Left colon (tissue), 2 donors: Measurements from ENCODE around the gene PCGF3. TPM values are rescaled to one million over a fixed set of nuclear protein-coding genes. Genes with fewer than 3 reads are reported as not detected.

Source experiments
- ATAC-seq: fragments of 200-7000 bp; cut with Tn5 transposase; one replicate; pipeline ENCODE4 v1.9.1; 2020; ENCODE audit warnings: mild to moderate bottlenecking, moderate library complexity
- DNase-seq, 2 donors: peaks; one replicate each; pipeline ENCODE4 v3.0.0-alpha.2; 2020
- intact Hi-C, 2 donors: fragments of 100-400 bp; cut with DNase I in 1 of 2; cut with micrococcal nuclease in 1 of 2; formaldehyde crosslinking; loops; one replicate each; pipeline versions ENCODE4 v1.11.2 to v1.14.0; 2022; cut with DNase I, micrococcal nuclease
- total RNA-seq, 2 donors: library from RNA; stranded (reverse); fragmentation: NEBNext Ultra II Directional; extraction: Animal tissue kit (Norgen Biotek cat#: 25700); gene quantifications; one replicate each; pipeline ENCODE4 v1.2.1, GENCODE V29; 2021
- donor health status: DM: no; HTN: no; CAD: no.
- donor health status: DM: yes; HTN: yes; CAD: no.

The PCGF3 gene
- total RNA-seq, 2 donors from 2014 or later = 46.9 to 51.9 TPM

DNA sequence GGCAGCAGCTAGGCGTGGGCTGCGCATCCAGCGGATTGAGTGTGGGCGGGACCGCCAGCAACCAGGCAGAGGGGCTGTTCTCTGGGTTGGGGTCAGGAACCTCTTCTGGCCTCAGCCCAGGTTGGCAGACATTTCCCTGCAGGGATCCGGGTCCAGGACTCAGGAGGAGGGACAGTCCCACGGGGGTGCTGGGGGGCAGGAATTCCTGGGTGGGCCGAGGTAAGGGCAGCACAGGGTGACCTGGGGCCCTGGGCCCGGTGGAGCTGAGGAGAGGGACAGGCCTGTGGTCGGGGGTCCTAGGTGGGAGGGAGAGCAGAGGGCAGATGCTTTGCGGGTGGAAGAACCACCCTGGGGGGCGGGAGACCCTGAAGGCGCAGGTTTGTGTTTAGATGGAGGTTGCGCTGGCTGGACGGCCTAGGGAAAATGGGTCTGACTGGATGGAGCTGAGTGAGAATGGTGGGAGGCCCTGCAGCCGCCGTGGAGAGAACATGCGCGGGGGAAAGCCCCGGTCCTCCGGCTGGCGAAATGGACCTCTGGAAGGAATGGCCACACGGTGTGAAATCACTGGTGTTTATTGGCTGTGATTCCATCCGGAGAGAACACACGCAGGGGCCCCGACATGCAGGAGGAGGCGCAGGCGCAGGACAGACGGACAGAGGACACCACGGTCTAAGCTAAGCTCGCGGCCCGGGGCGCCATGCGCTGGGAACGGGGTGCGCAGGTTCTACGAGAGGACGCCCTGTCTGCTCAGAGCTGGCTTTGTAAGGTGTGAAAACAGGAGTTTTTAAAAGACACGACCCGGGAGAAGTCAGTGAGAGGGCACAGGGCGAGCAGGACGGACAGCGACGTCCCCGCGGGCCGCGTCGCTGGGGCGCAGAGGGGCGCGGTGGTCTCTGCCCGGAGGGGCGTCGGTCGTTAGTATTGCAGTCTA is 79.0 kb downstream of the PCGF3 start:
- intact Hi-C loops = no loop called here
- no peak for DNase-seq
- no peak for ATAC-seq

DNA sequence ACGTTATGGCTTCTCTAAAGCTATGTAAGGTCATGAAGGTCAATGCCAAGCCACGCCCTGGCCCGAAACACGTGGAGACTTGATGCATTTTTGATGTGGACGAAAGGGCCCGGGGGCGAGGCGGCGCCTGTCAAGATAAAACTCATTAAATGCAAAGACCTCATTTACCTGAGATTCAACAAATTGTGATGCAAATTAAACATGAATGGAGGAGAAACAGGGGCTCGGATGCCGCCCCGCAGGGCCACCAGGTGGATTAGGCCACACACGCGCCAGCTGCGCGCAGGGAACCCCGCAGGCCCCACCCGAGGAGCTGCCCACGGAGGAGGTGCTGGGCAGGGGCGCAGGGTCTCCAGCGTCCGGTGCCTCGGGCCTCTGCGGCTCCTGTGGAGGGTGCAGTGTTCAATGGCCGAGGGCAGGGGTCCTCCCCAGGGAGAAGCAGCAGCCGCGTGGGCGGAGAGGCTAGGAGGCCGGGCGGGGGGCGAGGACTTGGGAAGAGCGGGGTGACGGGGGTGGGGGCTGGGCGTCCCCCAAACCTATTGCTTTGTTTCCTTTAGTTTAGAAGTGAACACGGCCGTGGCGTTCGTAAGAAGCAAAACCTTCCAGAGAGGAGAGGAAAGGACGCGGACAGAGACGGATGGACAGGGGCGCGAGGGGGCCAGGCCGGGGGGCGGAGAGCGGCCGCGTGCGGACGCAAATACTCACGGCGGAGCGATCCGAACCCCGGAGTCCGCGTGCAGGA is 79.9 kb downstream of the PCGF3 start:
- intact Hi-C loops = no loop called here
- no peak for DNase-seq
- no peak for ATAC-seq

GRCh38 chr4:786074-786741 is 80.6 kb downstream of the PCGF3 start:
- intact Hi-C loops = no loop called here
- DNase-seq (no peak), ATAC-seq (no peak)

GRCh38 chr4:786861-787300 is 81.2 kb downstream of the PCGF3 start:
- DNase-seq (no peak), ATAC-seq (no peak)
- intact Hi-C loops = no loop called here

- ATAC-seq = no peak
- DNase-seq = no peak
- intact Hi-C loops = no loop called here
These were observed 81.9 kb downstream of the PCGF3 start for GRCh38 chr4:787561-787981.

DNA sequence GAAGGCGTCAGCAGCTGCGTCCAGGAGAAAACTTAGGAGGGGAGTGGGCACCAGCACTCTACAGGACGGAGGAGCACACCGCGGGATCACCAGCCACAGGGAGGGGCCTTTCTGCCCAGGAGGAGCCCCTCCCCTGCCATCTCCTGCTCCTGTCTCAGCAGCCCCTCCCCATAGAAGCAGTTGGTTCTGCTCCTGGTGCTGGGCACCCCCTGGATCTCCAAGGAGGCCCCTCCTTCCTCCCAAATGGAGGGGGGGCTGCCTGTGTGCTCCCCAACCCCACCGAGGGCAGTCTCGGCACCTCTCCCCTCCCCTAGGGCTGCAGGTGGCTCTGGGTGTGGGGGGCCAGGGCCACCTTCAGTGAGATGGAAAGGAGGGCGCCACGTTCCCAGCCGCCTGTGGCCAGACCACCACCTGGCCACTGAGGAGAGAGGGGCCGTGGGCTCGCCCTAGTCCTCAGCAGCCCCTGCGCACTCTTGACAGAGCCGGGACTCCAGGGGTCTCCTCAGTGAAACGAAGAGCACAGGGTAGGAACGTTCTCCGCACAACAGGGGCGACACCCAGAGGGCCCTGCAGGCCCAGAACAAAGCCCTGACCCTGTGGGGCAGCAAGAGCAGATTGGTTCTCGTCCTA is 82.5 kb downstream of the PCGF3 start:
- DNase-seq = no peak
- ATAC-seq = no peak
- intact Hi-C loops = no loop called here

- ATAC-seq = peak; percentile 18
- no peak for DNase-seq
- intact Hi-C loops = no loop called here
These were observed 83.1 kb downstream of the PCGF3 start for GRCh38 chr4:788636-789297.

DNA sequence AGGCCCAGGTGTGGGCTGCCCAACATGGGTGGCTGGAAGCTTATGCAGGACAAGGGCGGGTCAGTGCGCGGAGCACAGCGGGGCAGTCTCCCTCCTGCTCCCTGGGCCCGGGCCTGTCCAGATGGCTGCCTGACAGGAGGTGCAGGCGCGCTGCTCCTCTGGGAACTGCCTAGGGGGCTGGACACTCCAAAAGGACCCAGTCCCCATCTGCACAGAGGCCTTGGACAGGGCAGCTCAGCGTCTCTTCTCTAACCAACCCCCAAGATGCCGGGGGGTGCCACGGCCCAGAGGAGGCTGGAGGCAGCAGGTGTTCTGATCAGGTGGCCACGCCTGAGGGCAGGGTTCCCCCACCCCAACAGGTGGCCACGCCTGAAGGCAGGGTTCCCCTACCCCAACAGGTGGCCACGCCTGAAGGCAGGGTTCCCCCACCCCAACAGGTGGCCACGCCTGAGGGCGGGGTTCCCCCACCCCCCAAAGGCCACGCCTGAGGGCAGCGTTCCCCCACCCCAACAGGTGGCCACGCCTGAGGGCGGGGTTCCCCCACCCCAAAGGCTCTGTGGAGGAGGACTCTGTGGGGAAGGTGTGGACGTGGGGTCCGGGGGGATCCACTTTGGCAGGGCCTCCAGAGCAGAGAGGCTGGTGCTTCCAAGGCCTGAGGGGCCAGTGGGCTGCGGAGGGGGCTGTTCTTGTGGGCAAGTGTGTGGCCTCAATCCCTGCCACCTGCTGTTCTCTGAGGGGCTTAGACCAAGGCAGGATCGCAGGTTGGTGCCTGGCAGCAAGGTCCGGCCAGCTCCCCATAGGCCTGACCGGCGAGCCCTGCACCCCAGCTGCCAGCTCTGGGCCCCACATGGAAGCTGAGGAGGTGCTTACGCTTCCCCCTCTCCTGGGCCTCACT is 84.2 kb downstream of the PCGF3 start:
- DNase-seq (no peak), ATAC-seq (peak; percentile 47)
- intact Hi-C loops = no loop called here

DNA sequence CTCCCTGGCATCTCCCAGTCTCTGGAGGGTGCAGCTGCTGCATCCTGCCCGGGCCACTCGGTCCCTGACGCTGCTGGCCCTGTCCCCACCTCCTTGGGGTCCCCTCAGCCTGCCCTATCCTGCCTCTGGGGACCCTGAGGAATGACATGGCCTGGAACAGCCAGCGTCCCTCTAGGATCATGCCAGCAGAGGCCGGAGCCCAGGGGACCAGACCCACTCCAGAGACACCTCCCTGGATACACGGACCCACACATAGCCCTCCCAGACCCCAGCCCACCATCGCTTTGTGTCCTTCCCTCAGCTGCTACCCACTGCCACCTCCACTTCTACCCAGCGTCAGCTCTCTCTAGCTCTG is 84.8 kb downstream of the PCGF3 start:
- ATAC-seq = no peak
- no peak for DNase-seq
- intact Hi-C loops = no loop called here

DNA sequence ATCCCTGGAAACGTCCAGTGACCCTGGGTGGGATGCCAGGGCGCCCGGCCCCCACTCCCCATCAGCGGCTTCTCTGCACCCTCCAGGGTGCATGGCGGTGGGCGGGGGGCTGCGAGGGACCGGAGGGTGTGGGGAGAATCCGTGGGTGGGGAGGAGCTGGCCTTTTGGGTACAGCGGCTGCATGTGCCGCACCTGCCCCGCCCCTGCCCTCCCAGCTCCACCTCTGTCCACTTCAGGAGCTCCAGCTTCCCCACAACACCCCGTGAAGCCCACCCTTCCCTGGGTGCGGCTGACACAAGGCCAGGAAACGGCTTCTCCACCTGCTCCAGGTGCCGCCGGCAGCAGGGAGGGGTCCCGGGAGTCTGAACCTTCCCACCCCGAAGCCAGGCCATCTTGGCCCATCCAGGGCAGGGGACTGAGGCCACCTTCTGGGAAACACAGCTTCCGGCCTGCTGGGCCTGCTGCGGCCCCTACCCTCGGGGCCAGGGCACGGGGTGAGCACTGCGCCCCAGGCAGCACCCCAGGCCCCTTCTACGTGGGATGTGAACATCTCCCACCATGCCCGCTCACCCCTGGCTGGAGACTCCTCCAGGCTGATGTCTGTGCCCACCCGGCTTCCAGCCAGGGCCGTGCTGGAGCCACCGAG is 85.7 kb downstream of the PCGF3 start:
- ATAC-seq = no peak
- no peak for DNase-seq
- intact Hi-C loops = no loop called here

DNA sequence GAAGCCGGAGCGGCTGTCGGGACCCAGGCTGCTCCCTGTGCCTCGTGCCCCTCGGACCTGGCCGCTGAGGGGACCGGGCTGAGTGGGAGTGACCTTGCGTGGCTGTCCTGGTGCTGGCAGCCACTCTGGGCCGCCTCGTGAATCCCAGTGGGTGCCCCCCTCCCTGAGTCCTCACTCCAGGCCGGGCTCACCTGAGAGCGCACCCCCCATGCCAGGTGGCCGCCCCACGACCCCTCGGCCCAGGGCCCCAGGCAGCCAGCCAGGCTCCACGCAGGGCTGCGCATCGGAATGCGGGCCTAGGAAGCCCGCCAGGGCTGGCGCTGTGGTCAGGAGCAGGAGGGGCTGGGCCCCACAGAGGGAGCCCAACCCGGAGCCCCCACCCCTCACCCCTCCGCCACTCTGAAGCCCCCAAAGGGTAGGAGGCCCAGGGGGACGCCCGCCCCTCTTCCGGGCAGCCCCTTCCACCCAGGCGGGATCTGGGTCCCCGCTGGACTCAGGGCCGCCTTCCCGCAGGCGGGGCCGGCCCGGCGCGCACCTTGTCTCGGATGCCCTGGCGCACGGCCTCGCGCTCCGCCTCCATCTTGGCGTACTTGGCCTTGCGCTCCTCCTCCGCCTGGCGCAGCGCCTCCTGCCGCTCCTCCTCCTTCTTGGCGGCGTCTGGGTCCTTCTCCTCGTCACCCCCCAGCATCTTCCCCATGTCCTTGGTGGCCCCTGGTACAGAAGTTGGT is 86.4 kb downstream of the PCGF3 start:
- ATAC-seq (peak; percentile 45), DNase-seq (peak in 1 of 2 donors; percentile 60)
- intact Hi-C loops = no loop called here

- intact Hi-C loops = no loop called here
- ATAC-seq (no peak), DNase-seq (no peak)
These were observed 87.0 kb downstream of the PCGF3 start for GRCh38 chr4:792626-793092.

DNA sequence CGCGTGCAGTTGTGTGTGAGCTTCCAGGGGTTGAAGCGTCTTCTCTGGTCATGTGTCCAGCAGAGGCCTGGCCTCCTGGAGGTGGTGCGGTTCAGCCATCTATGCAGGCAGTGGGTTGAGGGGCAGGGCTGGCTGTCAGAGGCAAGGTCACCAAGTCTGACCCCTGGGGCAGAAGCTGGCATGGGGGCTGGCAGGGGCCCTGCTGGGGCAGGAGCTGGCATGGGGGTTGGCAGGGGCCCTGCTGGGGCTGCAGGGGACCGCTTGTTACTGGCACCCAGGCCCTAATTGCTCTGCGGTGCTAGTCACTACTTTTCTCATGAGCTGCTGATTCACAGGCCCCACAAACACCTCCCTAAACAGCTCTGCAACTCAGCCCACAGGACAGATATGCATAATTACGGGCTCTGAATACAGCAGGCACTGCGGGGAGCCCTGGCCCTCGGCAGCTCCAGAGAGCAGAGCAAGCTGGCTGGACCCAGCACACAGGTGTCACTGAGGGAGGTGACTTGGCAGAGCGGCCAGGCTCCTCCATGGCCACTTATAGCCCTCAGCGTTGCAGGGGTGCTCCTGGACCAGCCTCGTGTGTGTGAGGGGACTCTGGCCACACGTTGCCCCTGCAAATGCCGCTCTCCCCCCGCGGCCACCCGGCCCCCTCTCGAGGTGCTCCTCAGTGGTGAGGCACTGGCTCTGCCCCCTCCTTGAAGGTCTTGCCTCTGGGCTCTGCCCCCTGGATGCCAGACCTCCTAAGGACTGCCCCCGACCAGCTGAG is 87.6 kb downstream of the PCGF3 start:
- DNase-seq = no peak
- ATAC-seq = no peak
- intact Hi-C loops = no loop called here

DNA sequence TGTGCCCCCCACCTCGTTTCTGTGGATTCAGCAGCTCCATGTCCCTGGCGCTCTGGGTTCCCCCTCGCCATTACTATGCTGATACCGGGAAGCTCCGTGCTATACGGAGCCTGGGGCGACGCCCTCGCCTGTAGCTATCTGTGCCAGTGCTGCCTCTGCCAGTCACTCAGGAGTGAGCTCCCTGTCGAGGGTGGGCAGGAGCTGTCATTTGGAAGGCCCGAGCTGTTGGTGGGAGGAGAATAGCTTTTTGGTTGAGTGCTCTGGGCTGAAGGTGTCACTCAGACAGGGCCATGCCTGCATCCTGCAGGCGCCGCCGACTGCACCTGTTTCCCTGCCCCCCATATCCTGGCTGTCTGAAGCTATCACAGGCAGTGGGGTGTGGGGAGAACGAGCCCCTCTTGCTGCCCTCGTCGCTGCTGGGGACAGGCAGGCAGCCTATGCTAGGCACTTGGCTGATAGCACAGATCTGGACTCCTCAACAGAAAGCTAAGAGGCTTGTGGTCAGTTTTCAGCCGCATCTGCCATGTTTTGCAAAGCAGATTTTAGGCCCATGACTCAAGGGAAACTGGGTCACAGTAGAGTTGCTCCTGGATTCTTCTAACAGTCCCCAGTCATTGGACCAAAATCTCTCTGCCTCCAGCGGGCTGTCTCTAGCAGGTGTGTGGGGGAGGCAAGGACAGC is 88.4 kb downstream of the PCGF3 start:
- intact Hi-C loops = no loop called here
- DNase-seq (no peak), ATAC-seq (no peak)
